ENCODE data around the gene MAP2K4.

MAP2K4 gene

GRCh38 chr17:12089809-12090384, 69.2 kb downstream of the MAP2K4 start:
- DNase-seq (ENCODE audit: low read depth in 2 of 2): no peak

- DNase-seq (ENCODE audit: low read depth in 2 of 2): no peak
Measured at GRCh38 chr17:12094336-12094735, 73.7 kb downstream of the MAP2K4 start.

GRCh38 chr17:12095522-12095921, 74.8 kb downstream of the MAP2K4 start:
- no peak for DNase-seq (ENCODE audit: low read depth in 2 of 2)

GRCh38 chr17:12097326-12097725, 76.6 kb downstream of the MAP2K4 start:
- DNase-seq (ENCODE audit: low read depth in 2 of 2): no peak

- DNase-seq (ENCODE audit: low read depth in 2 of 2): no peak
Measured at GRCh38 chr17:12098568-12098967, 77.9 kb downstream of the MAP2K4 start.

DNA sequence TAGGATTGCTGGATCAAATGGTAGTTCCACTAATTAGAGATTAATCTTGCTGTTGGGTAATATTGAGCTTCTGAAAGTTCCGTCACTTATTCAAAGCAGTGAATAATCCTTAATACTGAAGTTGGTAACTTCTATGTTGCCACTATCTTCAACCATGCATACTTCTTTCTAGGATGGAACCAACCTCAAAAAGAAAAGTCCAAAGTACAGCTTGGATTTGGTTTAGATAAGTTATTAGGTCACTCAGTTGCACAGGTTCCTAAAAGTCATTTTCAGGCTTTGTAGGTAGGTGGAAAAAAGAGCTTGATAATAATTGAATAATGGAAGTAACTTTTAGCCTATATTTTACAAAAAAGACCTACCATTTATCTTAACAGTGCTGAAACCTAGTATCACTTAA, 78.7 kb downstream of the MAP2K4 start:
- DNase-seq (ENCODE audit: low read depth in 2 of 2): no peak

- DNase-seq (ENCODE audit: low read depth in 2 of 2): no peak
Measured at GRCh38 chr17:12104831-12105230, 84.2 kb downstream of the MAP2K4 start.

GRCh38 chr17:12107905-12108304, 87.2 kb downstream of the MAP2K4 start:
- DNase-seq (ENCODE audit: low read depth in 2 of 2): no peak

DNA sequence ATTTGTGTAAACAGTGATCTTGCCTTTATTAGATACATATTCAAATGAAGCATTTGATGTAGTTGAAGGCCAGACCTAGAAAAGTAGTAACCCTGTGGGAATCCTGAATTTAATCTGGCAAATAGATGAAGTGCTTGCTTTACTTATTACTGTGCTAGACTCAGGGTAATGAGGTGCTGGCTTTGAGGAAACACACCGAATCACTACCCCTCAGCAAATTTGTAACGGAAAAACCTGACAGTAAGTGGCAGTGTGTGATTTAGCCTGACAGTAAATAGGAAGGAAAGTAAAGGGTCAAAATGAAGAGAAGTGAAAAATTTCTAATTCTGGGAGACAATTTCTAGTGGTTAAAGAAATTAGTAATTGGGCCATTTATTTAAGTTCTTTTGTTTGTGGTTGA, 90.2 kb downstream of the MAP2K4 start:
- DNase-seq (ENCODE audit: low read depth in 2 of 2): no peak

- DNase-seq (ENCODE audit: low read depth in 2 of 2): no peak
Measured at GRCh38 chr17:12113156-12113555, 92.5 kb downstream of the MAP2K4 start.

- no peak for DNase-seq (ENCODE audit: low read depth in 2 of 2)
Measured at GRCh38 chr17:12114686-12115418, 94.2 kb downstream of the MAP2K4 start.

GRCh38 chr17:12116143-12116542, 95.5 kb downstream of the MAP2K4 start:
- DNase-seq (ENCODE audit: low read depth in 2 of 2): no peak

DNA sequence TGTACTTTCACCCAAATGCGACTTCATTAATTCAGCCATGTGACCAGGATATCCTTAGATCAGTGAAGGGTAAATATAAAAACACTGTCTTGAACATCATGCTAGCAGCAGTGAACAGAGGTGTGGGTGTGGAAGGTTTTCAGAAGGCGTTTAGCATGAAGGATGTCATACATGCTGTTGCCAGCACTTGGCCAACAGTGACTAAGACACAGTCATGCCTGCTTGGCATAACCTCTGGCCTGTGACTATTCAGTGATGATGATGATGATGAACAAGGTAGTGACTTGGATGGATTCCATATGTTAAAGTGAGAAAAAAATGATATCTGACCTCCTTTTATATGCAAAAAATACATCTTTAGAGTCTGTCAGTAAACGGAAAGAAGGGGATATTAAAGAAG, 97.9 kb downstream of the MAP2K4 start:
- no peak for DNase-seq (ENCODE audit: low read depth in 2 of 2)

- no peak for DNase-seq (ENCODE audit: low read depth in 2 of 2)
Measured at GRCh38 chr17:12122075-12122474, 101.4 kb downstream of the MAP2K4 start.

DNA sequence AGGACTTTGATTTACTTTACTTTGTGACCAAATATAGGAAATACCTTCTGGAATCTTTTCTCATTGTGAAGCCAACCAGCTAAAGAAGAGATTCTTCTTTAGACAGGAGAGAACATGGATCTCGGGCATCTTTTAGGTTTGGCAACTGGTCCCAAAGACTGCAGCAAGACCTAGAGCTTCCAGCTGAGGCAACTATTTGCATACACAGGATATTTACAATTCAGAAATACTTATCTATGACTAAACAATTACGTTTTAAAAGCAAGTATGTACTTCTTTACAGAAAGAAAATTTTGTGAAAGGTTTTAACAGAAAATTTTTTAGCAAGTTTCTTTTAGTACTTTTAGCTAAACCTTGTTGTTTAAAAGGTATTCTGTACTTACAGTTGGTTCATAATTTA, 106.5 kb downstream of the MAP2K4 start:
- DNase-seq (ENCODE audit: low read depth in 2 of 2): no peak

DNA sequence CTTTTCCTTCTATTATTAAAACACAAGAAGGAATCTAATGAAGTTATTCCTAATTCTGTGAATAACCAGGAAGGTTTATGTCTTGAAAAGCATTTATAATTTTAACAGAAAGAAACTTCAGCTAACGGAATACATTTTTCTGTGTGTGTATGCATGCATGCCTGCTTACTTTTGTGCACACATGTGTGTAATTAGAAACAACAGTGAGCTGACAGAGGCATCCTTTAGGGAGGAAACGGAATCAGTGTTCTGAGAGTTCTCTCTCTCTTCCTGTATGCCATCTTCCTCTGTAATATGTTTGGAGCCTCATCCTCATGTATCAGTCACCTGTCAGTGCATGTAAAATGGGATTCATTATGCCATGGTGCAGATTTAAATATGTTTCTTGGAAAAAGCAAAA, 107.0 kb downstream of the MAP2K4 start:
- no peak for DNase-seq (ENCODE audit: low read depth in 2 of 2)

DNA sequence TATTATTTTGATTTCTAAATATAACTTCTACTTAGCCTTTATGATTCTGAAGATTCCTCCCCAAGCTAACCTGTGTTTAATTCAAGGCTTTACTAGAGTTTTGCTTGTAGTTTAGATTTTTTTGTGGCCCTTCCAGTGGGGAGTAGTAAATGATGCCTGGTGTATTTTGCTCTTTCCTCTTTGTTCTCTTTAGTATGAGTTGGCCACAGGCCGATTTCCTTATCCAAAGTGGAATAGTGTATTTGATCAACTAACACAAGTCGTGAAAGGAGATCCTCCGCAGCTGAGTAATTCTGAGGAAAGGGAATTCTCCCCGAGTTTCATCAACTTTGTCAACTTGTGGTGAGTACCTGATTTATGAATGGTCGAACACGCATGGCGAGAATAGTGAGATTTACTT, 108.3 kb downstream of the MAP2K4 start:
- DNase-seq (ENCODE audit: low read depth in 2 of 2): no peak

GRCh38 chr17:12133183-12133582, 112.5 kb downstream of the MAP2K4 start:
- DNase-seq (ENCODE audit: low read depth in 2 of 2): no peak

- no peak for DNase-seq (ENCODE audit: low read depth in 2 of 2)
Measured at GRCh38 chr17:12134101-12134500, 113.4 kb downstream of the MAP2K4 start.

- DNase-seq (ENCODE audit: low read depth in 2 of 2): no peak
Measured at GRCh38 chr17:12134587-12134986, 113.9 kb downstream of the MAP2K4 start.

DNA sequence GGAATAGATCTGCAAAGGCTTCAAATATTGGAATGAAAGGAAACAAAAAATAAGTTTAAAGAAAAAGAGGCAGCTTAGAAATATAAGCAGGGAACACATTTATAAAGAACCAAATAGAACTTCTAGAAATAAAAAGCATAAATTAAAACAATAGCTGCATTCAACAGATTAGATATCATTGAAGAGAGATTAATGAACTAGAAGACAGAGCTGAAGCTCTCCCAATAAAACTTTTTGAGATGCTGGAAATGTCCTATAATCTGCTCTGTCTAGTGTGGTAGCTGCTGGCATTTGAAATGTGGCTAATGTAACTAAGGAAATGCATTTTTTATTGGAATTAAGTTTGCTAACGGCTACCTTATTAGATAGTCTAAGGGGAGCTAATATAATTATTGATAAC, 115.6 kb downstream of the MAP2K4 start:
- no peak for DNase-seq (ENCODE audit: low read depth in 2 of 2)

- DNase-seq (ENCODE audit: low read depth in 2 of 2): no peak
Measured at GRCh38 chr17:12136646-12137045, 116.0 kb downstream of the MAP2K4 start.

GRCh38 chr17:12137859-12138258, 117.2 kb downstream of the MAP2K4 start:
- DNase-seq (ENCODE audit: low read depth in 2 of 2): no peak

- no peak for DNase-seq (ENCODE audit: low read depth in 2 of 2)
Measured at GRCh38 chr17:12140685-12141084, 120.0 kb downstream of the MAP2K4 start.

All from stimulated activated CD8-positive, alpha-beta memory T cell treated with anti-CD3 and anti-CD28 coated beads, Interleukin-2, amount 100 ng/mL, for 1 hour (primary cell).